K562 (cell line): ENCODE measurements around the gene SLC6A9. TPM values are rescaled to one million over a fixed set of nuclear protein-coding genes. Genes with fewer than 3 reads are reported as not detected.

Experiments
- ELF1 ChIP-seq: fragments of 200-800 bp; sonication (Bioruptor generic); IDR thresholded peaks from 2 replicates; pipeline ENCODE4 v1.6.1; 2016; ENCODE audit warnings: missing genetic modification characterization, missing compliant biosample characterization
- JUN ChIP-seq, 2 experiments: sonication (generic) in 1 of 2; formaldehyde crosslinking in 1 of 2; IDR thresholded peaks; 2 replicates each; pipeline versions ENCODE4 v1.6.1 to v1.8.0; 2012 to 2022; ENCODE audit warnings: borderline replicate concordance in 2 of 2, mild to moderate bottlenecking in 2 of 2, improper control_type of control experiment in 1 of 2, low read depth in 1 of 2, low read length in 1 of 2, missing genetic modification reagents in 1 of 2
- polyA plus RNA-seq, 8 experiments: library from polyadenylated mRNA; depleted of rRNA in 4 of 8; stranded (reverse) in 5 of 8; unstranded in 3 of 8; fragments of >200 nt; fragmentation: Nextera tagmentation in 2 of 8; fragmentation: Illumina TruSeq in 1 of 8; extraction: Ambion mirVana in 2 of 8; extraction: Trizol in 1 of 8; gene quantifications; 2 replicates each; pipeline versions ENCODE4 v1.2.1 to v1.2.3, GENCODE V29; 2011 to 2014; ENCODE audit warnings: inconsistent platforms in 1 of 8, missing spikeins in 1 of 8
- total RNA-seq, 7 experiments: library from RNA; depleted of rRNA in 6 of 7; stranded (reverse); fragments of >200 nt in 6 of 7; fragmentation: Illumina TruSeq in 2 of 7; extraction: Trizol in 2 of 7; gene quantifications; 2 replicates each; pipeline versions ENCODE4 v1.2.1 to v1.2.3, GENCODE V29; 2011 to 2021; ENCODE audit warnings: low replicate concordance in 1 of 7
- TF ChIP-seq, protein P1 (sequence below): fragments of 200-600 bp; sonication (generic); IDR thresholded peaks from one replicate; pipeline ENCODE4 v1.6.1; 2012; ENCODE audit warnings: mild to moderate bottlenecking, low read depth, low read length, inconsistent platforms
- TF ChIP-seq, protein P2 (sequence below): sonication (generic); formaldehyde crosslinking; IDR thresholded peaks from 2 replicates; pipeline ENCODE4 v1.8.0; 2022; ENCODE audit warnings: mild to moderate bottlenecking, missing genetic modification reagents
- TF ChIP-seq, protein P3 (sequence below): fragments of 250-450 bp; sonication (Bioruptor Pico); IDR thresholded peaks from 2 replicates; pipeline ENCODE4 v1.8.0; 2022; ENCODE audit warnings: moderate library complexity, mild to moderate bottlenecking, inconsistent platforms
- TF ChIP-seq, protein P4 (sequence below): fragments of 250-450 bp; sonication (Bioruptor Pico); IDR thresholded peaks from 2 replicates; pipeline ENCODE4 v1.4.0; 2020; ENCODE audit warnings: mild to moderate bottlenecking

The SLC6A9 gene
- total and polyA plus RNA-seq, 9 of the 15 experiments (the other 6 are each of a cell fraction or from before 2014, with no cell fraction given): 0.17 to 18.7 (median 2.9) TPM

DNA sequence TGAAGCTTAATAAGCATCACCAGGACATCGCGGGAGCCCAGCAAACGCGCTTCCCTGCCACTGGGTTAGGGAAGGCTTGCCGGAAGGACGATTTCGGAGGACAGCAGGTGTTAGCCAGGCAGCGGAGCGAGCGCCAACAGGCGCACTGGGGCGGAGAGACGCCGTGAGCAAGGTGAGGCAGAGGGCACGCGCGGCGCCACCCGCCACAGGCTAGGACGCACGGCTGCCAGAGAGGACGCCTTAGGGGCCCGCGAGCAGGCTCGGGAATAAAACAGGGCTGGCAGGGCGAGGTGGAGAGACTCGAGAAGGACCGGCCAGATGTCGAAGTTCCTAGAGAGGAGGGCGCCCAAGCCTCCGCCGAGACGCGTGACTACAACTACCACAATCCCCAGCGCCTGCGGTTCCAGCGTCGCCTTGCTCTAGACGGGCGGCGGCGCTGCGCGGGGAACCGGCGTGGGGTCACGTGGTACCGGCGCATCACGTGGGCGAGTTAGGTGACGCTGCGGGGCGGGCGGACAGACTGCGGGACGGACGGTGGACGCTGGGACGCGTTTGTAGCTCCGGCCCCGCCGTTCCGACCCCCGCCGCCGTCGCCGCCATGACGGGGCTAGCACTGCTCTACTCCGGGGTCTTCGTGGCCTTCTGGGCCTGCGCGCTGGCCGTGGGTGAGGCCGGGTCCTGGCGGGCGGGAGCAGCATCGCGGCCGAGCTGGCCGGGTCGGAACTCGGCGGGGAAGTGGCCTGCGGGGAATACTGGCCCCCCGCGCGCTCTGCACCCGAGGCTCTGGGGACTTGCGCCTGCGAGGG lies 56.6 kb downstream of the SLC6A9 start, which contains the start of gene ATP6V0B (continued):
- TF ChIP-seq JUN (IDR thresholded peaks at IDR 0.05; ENCODE audit: borderline replicate concordance, low read depth, low read length) (peak; percentile 87; the same call in 1 of the 2 replicates), JUN (CRISPR knock-in tag; IDR thresholded peaks at IDR 0.05; ENCODE audit: borderline replicate concordance) (no peak), ELF1 (peak; percentile 43)
- TF ChIP-seq, protein P1, sequence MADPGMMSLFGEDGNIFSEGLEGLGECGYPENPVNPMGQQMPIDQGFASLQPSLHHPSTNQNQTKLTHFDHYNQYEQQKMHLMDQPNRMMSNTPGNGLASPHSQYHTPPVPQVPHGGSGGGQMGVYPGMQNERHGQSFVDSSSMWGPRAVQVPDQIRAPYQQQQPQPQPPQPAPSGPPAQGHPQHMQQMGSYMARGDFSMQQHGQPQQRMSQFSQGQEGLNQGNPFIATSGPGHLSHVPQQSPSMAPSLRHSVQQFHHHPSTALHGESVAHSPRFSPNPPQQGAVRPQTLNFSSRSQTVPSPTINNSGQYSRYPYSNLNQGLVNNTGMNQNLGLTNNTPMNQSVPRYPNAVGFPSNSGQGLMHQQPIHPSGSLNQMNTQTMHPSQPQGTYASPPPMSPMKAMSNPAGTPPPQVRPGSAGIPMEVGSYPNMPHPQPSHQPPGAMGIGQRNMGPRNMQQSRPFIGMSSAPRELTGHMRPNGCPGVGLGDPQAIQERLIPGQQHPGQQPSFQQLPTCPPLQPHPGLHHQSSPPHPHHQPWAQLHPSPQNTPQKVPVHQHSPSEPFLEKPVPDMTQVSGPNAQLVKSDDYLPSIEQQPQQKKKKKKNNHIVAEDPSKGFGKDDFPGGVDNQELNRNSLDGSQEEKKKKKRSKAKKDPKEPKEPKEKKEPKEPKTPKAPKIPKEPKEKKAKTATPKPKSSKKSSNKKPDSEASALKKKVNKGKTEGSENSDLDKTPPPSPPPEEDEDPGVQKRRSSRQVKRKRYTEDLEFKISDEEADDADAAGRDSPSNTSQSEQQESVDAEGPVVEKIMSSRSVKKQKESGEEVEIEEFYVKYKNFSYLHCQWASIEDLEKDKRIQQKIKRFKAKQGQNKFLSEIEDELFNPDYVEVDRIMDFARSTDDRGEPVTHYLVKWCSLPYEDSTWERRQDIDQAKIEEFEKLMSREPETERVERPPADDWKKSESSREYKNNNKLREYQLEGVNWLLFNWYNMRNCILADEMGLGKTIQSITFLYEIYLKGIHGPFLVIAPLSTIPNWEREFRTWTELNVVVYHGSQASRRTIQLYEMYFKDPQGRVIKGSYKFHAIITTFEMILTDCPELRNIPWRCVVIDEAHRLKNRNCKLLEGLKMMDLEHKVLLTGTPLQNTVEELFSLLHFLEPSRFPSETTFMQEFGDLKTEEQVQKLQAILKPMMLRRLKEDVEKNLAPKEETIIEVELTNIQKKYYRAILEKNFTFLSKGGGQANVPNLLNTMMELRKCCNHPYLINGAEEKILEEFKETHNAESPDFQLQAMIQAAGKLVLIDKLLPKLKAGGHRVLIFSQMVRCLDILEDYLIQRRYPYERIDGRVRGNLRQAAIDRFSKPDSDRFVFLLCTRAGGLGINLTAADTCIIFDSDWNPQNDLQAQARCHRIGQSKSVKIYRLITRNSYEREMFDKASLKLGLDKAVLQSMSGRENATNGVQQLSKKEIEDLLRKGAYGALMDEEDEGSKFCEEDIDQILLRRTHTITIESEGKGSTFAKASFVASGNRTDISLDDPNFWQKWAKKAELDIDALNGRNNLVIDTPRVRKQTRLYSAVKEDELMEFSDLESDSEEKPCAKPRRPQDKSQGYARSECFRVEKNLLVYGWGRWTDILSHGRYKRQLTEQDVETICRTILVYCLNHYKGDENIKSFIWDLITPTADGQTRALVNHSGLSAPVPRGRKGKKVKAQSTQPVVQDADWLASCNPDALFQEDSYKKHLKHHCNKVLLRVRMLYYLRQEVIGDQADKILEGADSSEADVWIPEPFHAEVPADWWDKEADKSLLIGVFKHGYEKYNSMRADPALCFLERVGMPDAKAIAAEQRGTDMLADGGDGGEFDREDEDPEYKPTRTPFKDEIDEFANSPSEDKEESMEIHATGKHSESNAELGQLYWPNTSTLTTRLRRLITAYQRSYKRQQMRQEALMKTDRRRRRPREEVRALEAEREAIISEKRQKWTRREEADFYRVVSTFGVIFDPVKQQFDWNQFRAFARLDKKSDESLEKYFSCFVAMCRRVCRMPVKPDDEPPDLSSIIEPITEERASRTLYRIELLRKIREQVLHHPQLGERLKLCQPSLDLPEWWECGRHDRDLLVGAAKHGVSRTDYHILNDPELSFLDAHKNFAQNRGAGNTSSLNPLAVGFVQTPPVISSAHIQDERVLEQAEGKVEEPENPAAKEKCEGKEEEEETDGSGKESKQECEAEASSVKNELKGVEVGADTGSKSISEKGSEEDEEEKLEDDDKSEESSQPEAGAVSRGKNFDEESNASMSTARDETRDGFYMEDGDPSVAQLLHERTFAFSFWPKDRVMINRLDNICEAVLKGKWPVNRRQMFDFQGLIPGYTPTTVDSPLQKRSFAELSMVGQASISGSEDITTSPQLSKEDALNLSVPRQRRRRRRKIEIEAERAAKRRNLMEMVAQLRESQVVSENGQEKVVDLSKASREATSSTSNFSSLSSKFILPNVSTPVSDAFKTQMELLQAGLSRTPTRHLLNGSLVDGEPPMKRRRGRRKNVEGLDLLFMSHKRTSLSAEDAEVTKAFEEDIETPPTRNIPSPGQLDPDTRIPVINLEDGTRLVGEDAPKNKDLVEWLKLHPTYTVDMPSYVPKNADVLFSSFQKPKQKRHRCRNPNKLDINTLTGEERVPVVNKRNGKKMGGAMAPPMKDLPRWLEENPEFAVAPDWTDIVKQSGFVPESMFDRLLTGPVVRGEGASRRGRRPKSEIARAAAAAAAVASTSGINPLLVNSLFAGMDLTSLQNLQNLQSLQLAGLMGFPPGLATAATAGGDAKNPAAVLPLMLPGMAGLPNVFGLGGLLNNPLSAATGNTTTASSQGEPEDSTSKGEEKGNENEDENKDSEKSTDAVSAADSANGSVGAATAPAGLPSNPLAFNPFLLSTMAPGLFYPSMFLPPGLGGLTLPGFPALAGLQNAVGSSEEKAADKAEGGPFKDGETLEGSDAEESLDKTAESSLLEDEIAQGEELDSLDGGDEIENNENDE: no peak
- TF ChIP-seq, protein P2, sequence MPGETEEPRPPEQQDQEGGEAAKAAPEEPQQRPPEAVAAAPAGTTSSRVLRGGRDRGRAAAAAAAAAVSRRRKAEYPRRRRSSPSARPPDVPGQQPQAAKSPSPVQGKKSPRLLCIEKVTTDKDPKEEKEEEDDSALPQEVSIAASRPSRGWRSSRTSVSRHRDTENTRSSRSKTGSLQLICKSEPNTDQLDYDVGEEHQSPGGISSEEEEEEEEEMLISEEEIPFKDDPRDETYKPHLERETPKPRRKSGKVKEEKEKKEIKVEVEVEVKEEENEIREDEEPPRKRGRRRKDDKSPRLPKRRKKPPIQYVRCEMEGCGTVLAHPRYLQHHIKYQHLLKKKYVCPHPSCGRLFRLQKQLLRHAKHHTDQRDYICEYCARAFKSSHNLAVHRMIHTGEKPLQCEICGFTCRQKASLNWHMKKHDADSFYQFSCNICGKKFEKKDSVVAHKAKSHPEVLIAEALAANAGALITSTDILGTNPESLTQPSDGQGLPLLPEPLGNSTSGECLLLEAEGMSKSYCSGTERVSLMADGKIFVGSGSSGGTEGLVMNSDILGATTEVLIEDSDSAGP (CRISPR knock-in tag): peak; percentile 82
- TF ChIP-seq, protein P3, sequence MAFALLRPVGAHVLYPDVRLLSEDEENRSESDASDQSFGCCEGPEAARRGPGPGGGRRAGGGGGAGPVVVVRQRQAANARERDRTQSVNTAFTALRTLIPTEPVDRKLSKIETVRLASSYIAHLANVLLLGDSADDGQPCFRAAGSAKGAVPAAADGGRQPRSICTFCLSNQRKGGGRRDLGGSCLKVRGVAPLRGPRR: 0 out of 2 replicates have a peak, but pooled peaks have one; percentile 36
- TF ChIP-seq, protein P4, sequence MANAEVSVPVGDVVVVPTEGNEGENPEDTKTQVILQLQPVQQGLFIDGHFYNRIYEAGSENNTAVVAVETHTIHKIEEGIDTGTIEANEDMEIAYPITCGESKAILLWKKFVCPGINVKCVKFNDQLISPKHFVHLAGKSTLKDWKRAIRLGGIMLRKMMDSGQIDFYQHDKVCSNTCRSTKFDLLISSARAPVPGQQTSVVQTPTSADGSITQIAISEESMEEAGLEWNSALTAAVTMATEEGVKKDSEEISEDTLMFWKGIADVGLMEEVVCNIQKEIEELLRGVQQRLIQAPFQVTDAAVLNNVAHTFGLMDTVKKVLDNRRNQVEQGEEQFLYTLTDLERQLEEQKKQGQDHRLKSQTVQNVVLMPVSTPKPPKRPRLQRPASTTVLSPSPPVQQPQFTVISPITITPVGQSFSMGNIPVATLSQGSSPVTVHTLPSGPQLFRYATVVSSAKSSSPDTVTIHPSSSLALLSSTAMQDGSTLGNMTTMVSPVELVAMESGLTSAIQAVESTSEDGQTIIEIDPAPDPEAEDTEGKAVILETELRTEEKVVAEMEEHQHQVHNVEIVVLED (CRISPR knock-in tag): peak; percentile 99
